Prostate gland (tissue), 2 donors: ENCODE results near the gene ITIH5. TPM values are rescaled to one million over a fixed set of nuclear protein-coding genes. Genes with fewer than 3 reads are reported as not detected.
A peak's percentile ranks its signal among the peaks of the same experiment; 100 is the strongest.

Experiments used
- DNase-seq: peaks from one replicate; pipeline ENCODE4 v3.0.0-alpha.2; 2019; ENCODE audit warnings: low spot score
- H3K27ac ChIP-seq, 2 donors: fragments of 200-600 bp; sonication (generic); 2 replicates each; pipeline ENCODE4 v1.5.1; 2017 to 2019
- H3K27me3 ChIP-seq: fragments of 200-600 bp; sonication (generic); replicated peaks from 2 replicates; pipeline ENCODE4 v1.5.1; 2019; ENCODE audit not compliant: insufficient read depth
- H3K36me3 ChIP-seq, 2 donors: fragments of 200-600 bp; sonication (generic); 1 replicate in 1 of 2; 2 replicates in 1 of 2; pipeline versions ENCODE4 v1.5.1 to v1.8.1; 2017 to 2019
- H3K4me1 ChIP-seq: fragments of 200-600 bp; sonication (generic); replicated peaks from 2 replicates; pipeline ENCODE4 v1.5.1; 2019
- H3K4me3 ChIP-seq, 2 donors: fragments of 200-600 bp; sonication (generic); 2 replicates each; pipeline ENCODE4 v1.5.1; 2017 to 2019
- H3K9me3 ChIP-seq: fragments of 200-600 bp; sonication (generic); 2 replicates; pipeline ENCODE4 v1.5.1; 2017
- CTCF ChIP-seq, 4 experiments: fragments of 200-600 bp in 2 of 4; fragments of 450-650 bp in 2 of 4; sonication (generic) in 2 of 4; IDR thresholded peaks; 1 replicate in 3 of 4; 2 replicates in 1 of 4; pipeline ENCODE4 v1.5.1; 2016 to 2019; ENCODE audit warnings: antibody characterized with exemption in 4 of 4, mild to moderate bottlenecking in 2 of 4, moderate library complexity in 2 of 4
- POLR2A ChIP-seq: fragments of 450-650 bp; IDR thresholded peaks from one replicate; pipeline ENCODE4 v1.6.1; 2016; ENCODE audit warnings: antibody characterized with exemption, mild to moderate bottlenecking
- POLR2AphosphoS5 ChIP-seq: sonication (generic); formaldehyde crosslinking; IDR thresholded peaks from one replicate; pipeline ENCODE4 v1.6.1; 2017; ENCODE audit warnings: antibody characterized with exemption
- WGBS: methylation state at CpG from one replicate; pipeline ENCODE4 v1.1.5; 2018; 5-methylcytosine and 5-hydroxymethylcytosine counted together
- intact Hi-C: fragments of 100-400 bp; cut with DNase I; formaldehyde crosslinking; loops from one replicate; pipeline ENCODE4 v1.14.2; 2022
- total RNA-seq, 2 donors: library from RNA; depleted of rRNA; stranded (reverse); fragments of >200 nt; gene quantifications; one replicate each; pipeline ENCODE4 v1.1.0, GENCODE V29; 2016

ITIH5 gene
- total RNA-seq, 2 donors from 2014 or later: 13.5 to 42.0 TPM

GRCh38 chr10:7672341-7673134, 5.8 kb upstream of the ITIH5 start:
- no peak for TF ChIP-seq POLR2AphosphoS5
- no peak for TF ChIP-seq CTCF (IDR thresholded peaks at IDR 0.05)
- TF ChIP-seq POLR2A: no peak
- Histone ChIP-seq H3K27ac (no peak overlapping the region), H3K27me3 (peaks cover 2% of the 10 kb centered on the region), H3K36me3 (no peaks in the 10 kb centered on the region), H3K9me3 (no peaks in the 10 kb centered on the region), H3K4me1 (no peaks in the 10 kb centered on the region), H3K4me3 (no peak overlapping the region)
- no peak for DNase-seq
- 85% methylated on average over 23 of the region's 23 CpGs for WGBS
- intact Hi-C loops: no loop called here

- intact Hi-C loops: no loop called here
Observed at GRCh38 chr10:7670157-7670556, 3.4 kb upstream of the ITIH5 start.

GRCh38 chr10:7667262-7668141, 736 bp upstream of the ITIH5 start:
- peak overlapping the region; percentile 20 to 62 for H3K4me3 ChIP-seq
- H3K27me3 ChIP-seq: peaks cover 2% of the 10 kb centered on the region
- DNase-seq: no peak
- WGBS: 3% methylated on average over 31 of the region's 44 CpGs
- no peaks in the 10 kb centered on the region for H3K4me1 ChIP-seq
- intact Hi-C loops: loop anchor here (5.0 to 10.0 kb wide), 3 partner anchors 63 to 140 kb away; no protein-coding TSS in a partner anchor
- TF ChIP-seq POLR2AphosphoS5: no peak
- TF ChIP-seq POLR2A: no peak
- no peak for TF ChIP-seq CTCF (IDR thresholded peaks at IDR 0.05)
- no peaks in the 10 kb centered on the region for H3K9me3 ChIP-seq
- peak overlapping the region in 1 of 2 donors; percentile 42 for H3K27ac ChIP-seq
- no peaks in the 10 kb centered on the region for H3K36me3 ChIP-seq

More at GRCh38 chr10:7670157-7670556, 3.4 kb upstream of the ITIH5 start:
- H3K36me3 ChIP-seq: no peaks in the 10 kb centered on the region
- no peak for TF ChIP-seq POLR2A
- no peak for TF ChIP-seq POLR2AphosphoS5
- TF ChIP-seq CTCF (IDR thresholded peaks at IDR 0.05): no peak
- peaks cover 2% of the 10 kb centered on the region for H3K27me3 ChIP-seq
- H3K9me3 ChIP-seq: no peaks in the 10 kb centered on the region
- no peak overlapping the region for H3K27ac ChIP-seq
- no peaks in the 10 kb centered on the region for H3K4me1 ChIP-seq
- WGBS: 69% methylated on average over 3 of the region's 3 CpGs
- no peak overlapping the region for H3K4me3 ChIP-seq
- DNase-seq: no peak

GRCh38 chr10:7665767-7666166, 999 bp downstream of the ITIH5 start:
- Histone ChIP-seq H3K36me3 (no peaks in the 10 kb centered on the region), H3K27ac (no peak overlapping the region), H3K4me3 (peak overlapping the region; percentile 52 to 62), H3K4me1 (no peaks in the 10 kb centered on the region), H3K9me3 (no peaks in the 10 kb centered on the region), H3K27me3 (no peaks in the 10 kb centered on the region)
- no peak for DNase-seq
- intact Hi-C loops: loop anchor here (5.0 to 10.0 kb wide), 3 partner anchors 61 to 138 kb away; no protein-coding TSS in a partner anchor
- no peak for TF ChIP-seq CTCF (IDR thresholded peaks at IDR 0.05)
- no peak for TF ChIP-seq POLR2A
- no peak for TF ChIP-seq POLR2AphosphoS5
- under 1% methylated on average over 6 of the region's 6 CpGs for WGBS
